Thyroid gland (tissue), 4 donors: ENCODE results near the gene LRP2BP.

Experiments used
- CTCF ChIP-seq, 6 experiments: fragments of 200-600 bp in 3 of 6; fragments of 450-650 bp in 3 of 6; sonication (generic) in 3 of 6; IDR thresholded peaks; one replicate each; pipeline ENCODE4 v1.5.1; 2016 to 2019; ENCODE audit warnings: antibody characterized with exemption in 6 of 6, mild to moderate bottlenecking in 2 of 6, inconsistent platforms in 1 of 6, moderate library complexity in 1 of 6
- POLR2A ChIP-seq, 2 donors: fragments of 450-650 bp; IDR thresholded peaks; one replicate each; pipeline ENCODE4 v1.6.1; 2017; ENCODE audit warnings: antibody characterized with exemption in 2 of 2, mild to moderate bottlenecking in 2 of 2, moderate library complexity in 1 of 2

- TF ChIP-seq CTCF (IDR thresholded peaks at IDR 0.05) = no peak
- TF ChIP-seq POLR2A (IDR thresholded peaks at IDR 0.05) = no peak
These were observed 33.9 kb downstream of the LRP2BP start for GRCh38 chr4:185361872-185362271.
